Measurements from ENCODE around the gene DGKB.
A peak's percentile ranks its signal among the peaks of the same experiment; 100 is the strongest.

Gene DGKB

DNA sequence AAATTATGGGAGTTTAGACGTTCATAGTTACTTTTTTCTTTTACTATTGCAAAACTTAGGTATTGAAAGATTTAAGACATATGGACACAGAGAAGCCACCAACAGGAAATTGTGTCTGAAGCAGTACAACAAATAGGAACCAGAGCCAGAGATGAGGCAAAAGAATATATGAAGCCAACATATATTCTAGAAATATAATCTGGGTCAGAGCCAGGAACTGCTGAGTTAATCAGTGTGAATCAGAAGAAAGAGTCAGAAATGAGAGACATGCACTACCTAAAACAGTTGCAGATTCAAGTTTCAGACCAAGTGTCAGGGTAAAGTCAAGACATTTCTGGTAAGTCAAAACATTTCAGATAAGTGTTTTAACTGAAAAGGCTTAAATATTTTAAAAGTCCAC, 67.7 kb downstream of the DGKB start:
- Histone ChIP-seq H3K27me3 (replicated peaks; ENCODE audit: insufficient read depth, low read length) (no peaks in the 10 kb centered on the region), H3F3A (ENCODE audit: insufficient read depth, low read length) (no peaks in the 10 kb centered on the region), H3K79me2 (ENCODE audit: low read length) (no peaks in the 10 kb centered on the region), H4K20me1 (ENCODE audit: insufficient read depth, low read length) (no peaks in the 10 kb centered on the region), H2AFZ (ENCODE audit: low read length) (no peak overlapping the region), H3K36me3 (replicated peaks; ENCODE audit: insufficient read depth, low read length) (no peaks in the 10 kb centered on the region), H3K4me2 (ENCODE audit: low read depth, low read length) (no peak overlapping the region), H3K27ac (ENCODE audit: low read length) (no peak overlapping the region), H3K9ac (ENCODE audit: low read length) (no peak overlapping the region), H3K9me3 (replicated peaks; ENCODE audit: insufficient read depth, low read length) (no peaks in the 10 kb centered on the region), H3K4me1 (ENCODE audit: low read length) (no peaks in the 10 kb centered on the region), H3K9me2 (replicated peaks; ENCODE audit: insufficient read depth, low read length) (no peaks in the 10 kb centered on the region), H3K4me3 (ENCODE audit: low read length) (no peak overlapping the region)
- no peak for DNase-seq
- no peak for TF ChIP-seq EZH2 (optimal IDR thresholded peaks at IDR 0.05; ENCODE audit: low read depth, low read length)
- no peak for TF ChIP-seq EZH2phosphoT487 (IDR thresholded peaks at IDR 0.05; ENCODE audit: low read length)
- TF ChIP-seq, protein P1, sequence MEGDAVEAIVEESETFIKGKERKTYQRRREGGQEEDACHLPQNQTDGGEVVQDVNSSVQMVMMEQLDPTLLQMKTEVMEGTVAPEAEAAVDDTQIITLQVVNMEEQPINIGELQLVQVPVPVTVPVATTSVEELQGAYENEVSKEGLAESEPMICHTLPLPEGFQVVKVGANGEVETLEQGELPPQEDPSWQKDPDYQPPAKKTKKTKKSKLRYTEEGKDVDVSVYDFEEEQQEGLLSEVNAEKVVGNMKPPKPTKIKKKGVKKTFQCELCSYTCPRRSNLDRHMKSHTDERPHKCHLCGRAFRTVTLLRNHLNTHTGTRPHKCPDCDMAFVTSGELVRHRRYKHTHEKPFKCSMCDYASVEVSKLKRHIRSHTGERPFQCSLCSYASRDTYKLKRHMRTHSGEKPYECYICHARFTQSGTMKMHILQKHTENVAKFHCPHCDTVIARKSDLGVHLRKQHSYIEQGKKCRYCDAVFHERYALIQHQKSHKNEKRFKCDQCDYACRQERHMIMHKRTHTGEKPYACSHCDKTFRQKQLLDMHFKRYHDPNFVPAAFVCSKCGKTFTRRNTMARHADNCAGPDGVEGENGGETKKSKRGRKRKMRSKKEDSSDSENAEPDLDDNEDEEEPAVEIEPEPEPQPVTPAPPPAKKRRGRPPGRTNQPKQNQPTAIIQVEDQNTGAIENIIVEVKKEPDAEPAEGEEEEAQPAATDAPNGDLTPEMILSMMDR (IDR thresholded peaks at IDR 0.05; ENCODE audit: low read length), result no peak

DNA sequence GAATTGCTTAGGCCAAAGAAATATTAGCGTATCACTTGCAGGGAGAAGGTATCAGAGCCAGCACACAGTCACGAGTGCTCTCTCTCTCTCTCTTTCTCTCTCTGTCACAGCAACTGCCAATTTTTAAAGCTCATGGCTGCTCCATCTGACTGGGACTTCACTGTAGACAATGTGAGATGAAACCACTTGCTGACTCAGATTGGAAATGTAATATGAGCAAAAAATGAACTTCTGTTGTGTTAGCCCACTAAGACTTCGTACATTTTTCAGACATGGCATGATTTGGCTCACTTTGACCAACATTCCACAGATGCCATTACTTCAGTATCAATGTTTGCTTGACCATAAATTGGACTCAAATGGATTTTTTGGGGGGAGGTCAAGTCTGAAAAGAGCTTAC, 68.1 kb downstream of the DGKB start:
- Histone ChIP-seq H3K4me2 (ENCODE audit: low read depth, low read length) (no peak overlapping the region), H3F3A (ENCODE audit: insufficient read depth, low read length) (no peaks in the 10 kb centered on the region), H3K4me3 (ENCODE audit: low read length) (no peak overlapping the region), H4K20me1 (ENCODE audit: insufficient read depth, low read length) (no peaks in the 10 kb centered on the region), H3K9me3 (replicated peaks; ENCODE audit: insufficient read depth, low read length) (no peaks in the 10 kb centered on the region), H3K79me2 (ENCODE audit: low read length) (no peaks in the 10 kb centered on the region), H3K36me3 (replicated peaks; ENCODE audit: insufficient read depth, low read length) (no peaks in the 10 kb centered on the region), H3K27me3 (replicated peaks; ENCODE audit: insufficient read depth, low read length) (no peaks in the 10 kb centered on the region), H2AFZ (ENCODE audit: low read length) (no peak overlapping the region), H3K27ac (ENCODE audit: low read length) (no peak overlapping the region), H3K9ac (ENCODE audit: low read length) (no peak overlapping the region), H3K9me2 (replicated peaks; ENCODE audit: insufficient read depth, low read length) (no peaks in the 10 kb centered on the region), H3K4me1 (ENCODE audit: low read length) (no peaks in the 10 kb centered on the region)
- peak; percentile 15 for DNase-seq
- TF ChIP-seq EZH2phosphoT487 (IDR thresholded peaks at IDR 0.05; ENCODE audit: low read length), result no peak
- no peak for TF ChIP-seq EZH2 (optimal IDR thresholded peaks at IDR 0.05; ENCODE audit: low read depth, low read length)
- TF ChIP-seq, protein P1 (IDR thresholded peaks at IDR 0.05; ENCODE audit: low read length), result no peak

DNA sequence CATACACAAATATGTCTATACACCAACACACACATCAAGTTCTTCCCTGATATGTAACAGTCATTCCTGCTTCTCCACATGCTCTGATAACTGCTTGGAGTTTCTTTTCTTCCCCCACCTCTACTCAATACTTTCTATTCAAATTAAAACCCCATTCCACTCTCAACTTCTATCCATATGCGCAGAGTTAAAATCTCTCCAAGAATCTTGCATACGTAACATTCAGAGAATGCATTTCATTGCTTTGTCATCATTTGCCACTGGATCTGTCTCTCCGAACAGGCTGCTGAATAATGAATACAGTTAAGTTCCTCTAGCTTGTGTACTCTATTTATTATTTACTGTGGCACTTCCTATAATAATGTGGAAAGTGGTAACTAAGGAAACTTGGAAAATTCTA, 68.8 kb downstream of the DGKB start:
- Histone ChIP-seq H3K9me2 (replicated peaks; ENCODE audit: insufficient read depth, low read length) (no peaks in the 10 kb centered on the region), H3K27me3 (replicated peaks; ENCODE audit: insufficient read depth, low read length) (no peaks in the 10 kb centered on the region), H3K27ac (ENCODE audit: low read length) (no peak overlapping the region), H3K79me2 (ENCODE audit: low read length) (no peaks in the 10 kb centered on the region), H3K4me1 (ENCODE audit: low read length) (no peaks in the 10 kb centered on the region), H3K9me3 (replicated peaks; ENCODE audit: insufficient read depth, low read length) (no peaks in the 10 kb centered on the region), H3K36me3 (replicated peaks; ENCODE audit: insufficient read depth, low read length) (no peaks in the 10 kb centered on the region), H3K9ac (ENCODE audit: low read length) (no peak overlapping the region), H3K4me2 (ENCODE audit: low read depth, low read length) (no peak overlapping the region), H3F3A (ENCODE audit: insufficient read depth, low read length) (no peaks in the 10 kb centered on the region), H2AFZ (ENCODE audit: low read length) (no peak overlapping the region), H4K20me1 (ENCODE audit: insufficient read depth, low read length) (no peaks in the 10 kb centered on the region), H3K4me3 (ENCODE audit: low read length) (no peak overlapping the region)
- no peak for TF ChIP-seq EZH2 (optimal IDR thresholded peaks at IDR 0.05; ENCODE audit: low read depth, low read length)
- TF ChIP-seq, protein P1 (IDR thresholded peaks at IDR 0.05; ENCODE audit: low read length), result no peak
- DNase-seq, result no peak

All from MM.1S (cell line).